ENCODE measurements around the gene TSC22D2.

GRCh38 chr3:150393745-150394144 is 14.4 kb upstream of the TSC22D2 start:
- TF ChIP-seq CTCF (IDR thresholded peaks at IDR 0.05; ENCODE audit: poor library complexity, severe bottlenecking): no peak
- no peak for TF ChIP-seq RAD21 (conservative IDR thresholded peaks at IDR 0.05)
